ENCODE measurements around the gene GAPDHS.

DNA sequence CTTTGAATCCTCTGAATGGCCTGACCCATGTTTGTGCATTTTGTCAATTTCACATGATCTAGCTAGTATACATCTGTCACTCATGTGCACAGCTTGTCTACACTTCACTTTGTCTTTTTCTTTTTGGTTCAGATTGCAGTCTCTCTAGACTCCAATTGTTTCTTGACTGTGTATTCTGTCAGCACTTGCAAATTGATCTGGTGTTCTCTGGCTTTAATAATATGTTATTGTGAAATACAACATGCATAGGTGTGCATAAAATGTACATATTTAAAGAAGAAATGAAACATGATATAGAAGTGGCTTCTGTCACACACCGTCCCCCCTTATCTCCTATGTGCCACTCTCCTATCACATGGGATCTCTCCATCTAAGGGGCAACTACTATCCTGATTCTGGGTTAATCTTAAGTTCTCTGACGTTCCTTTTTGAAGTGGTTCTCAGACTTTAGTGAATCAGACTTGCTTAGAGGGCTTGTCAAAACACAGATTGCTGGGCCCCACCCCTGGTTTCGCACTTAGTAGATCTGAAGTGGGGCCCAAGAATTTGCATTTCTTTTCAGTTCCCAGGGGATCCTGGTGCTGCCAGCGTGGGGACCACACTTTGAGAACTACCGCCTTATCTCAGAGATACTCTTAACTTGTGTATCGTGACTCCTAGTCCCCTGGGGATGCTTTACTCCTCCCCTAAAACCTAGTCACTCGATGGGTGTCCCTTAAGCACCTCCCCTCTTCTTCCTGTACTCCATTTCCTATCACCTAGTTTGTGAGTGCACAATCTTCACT, 48.8 kb upstream of the GAPDHS start:
- TF ChIP-seq CTCF (IDR thresholded peaks at IDR 0.05) (no peak), POLR2A (IDR thresholded peaks at IDR 0.05) (no peak)
